Ovary (tissue), 3 donors: ENCODE measurements around the gene FCRL5.

ENCODE experiments used
- EP300 ChIP-seq: sonication (generic); formaldehyde crosslinking; IDR thresholded peaks from one replicate; pipeline ENCODE4 v1.6.1; 2017; ENCODE audit warnings: antibody characterized with exemption
- POLR2A ChIP-seq: fragments of 450-650 bp; IDR thresholded peaks from one replicate; pipeline ENCODE4 v1.6.1; 2017; ENCODE audit warnings: antibody characterized with exemption, mild to moderate bottlenecking, moderate library complexity
- TF ChIP-seq, protein P1 (sequence below), 3 donors: fragments of 450-650 bp in 2 of 3; fragments of 200-600 bp in 1 of 3; IDR thresholded peaks; one replicate each; pipeline versions ENCODE4 v1.5.1 to v1.8.0; 2016 to 2022; ENCODE audit warnings: antibody characterized with exemption in 3 of 3, mild to moderate bottlenecking in 1 of 3
- donor health status: DM: no; HTN: no; CAD: no.

DNA sequence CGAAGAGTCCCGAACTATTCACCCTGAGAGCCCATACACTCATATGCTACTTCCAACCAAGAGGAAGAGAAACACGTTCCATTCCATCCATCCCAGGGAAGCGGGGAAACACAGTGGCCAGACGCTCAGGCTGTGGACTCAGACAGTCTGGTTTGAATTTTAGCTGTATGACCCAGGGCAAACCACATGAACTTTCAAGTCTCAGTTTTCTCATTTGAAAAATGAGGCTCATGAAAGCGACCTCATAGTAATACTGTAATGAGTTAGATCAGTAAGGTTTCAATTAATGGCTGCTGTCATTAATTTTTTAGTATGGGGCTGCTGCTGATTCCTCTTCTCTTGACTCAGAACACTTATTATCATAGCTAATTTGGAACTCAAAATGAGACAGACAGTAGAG lies 44.1 kb upstream of the FCRL5 start:
- TF ChIP-seq, protein P1, sequence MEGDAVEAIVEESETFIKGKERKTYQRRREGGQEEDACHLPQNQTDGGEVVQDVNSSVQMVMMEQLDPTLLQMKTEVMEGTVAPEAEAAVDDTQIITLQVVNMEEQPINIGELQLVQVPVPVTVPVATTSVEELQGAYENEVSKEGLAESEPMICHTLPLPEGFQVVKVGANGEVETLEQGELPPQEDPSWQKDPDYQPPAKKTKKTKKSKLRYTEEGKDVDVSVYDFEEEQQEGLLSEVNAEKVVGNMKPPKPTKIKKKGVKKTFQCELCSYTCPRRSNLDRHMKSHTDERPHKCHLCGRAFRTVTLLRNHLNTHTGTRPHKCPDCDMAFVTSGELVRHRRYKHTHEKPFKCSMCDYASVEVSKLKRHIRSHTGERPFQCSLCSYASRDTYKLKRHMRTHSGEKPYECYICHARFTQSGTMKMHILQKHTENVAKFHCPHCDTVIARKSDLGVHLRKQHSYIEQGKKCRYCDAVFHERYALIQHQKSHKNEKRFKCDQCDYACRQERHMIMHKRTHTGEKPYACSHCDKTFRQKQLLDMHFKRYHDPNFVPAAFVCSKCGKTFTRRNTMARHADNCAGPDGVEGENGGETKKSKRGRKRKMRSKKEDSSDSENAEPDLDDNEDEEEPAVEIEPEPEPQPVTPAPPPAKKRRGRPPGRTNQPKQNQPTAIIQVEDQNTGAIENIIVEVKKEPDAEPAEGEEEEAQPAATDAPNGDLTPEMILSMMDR (IDR thresholded peaks at IDR 0.05): no peak
- TF ChIP-seq POLR2A: no peak
- TF ChIP-seq EP300: no peak
